AG10803 (cell line): Measurements from ENCODE around the gene VDR.
"Not testable (repeated sequence)": the region's sequence is repeated elsewhere in the genome, so short reads cannot be mapped to it uniquely, and the experiment has no call there.

Experiments
- DNase-seq: peaks from one replicate; pipeline ENCODE4 v3.0.0; 2010; ENCODE audit warnings: low read depth
- H3K4me3 ChIP-seq: 2 replicates; pipeline ENCODE4 v1.5.1; 2011; ENCODE audit warnings: mild to moderate bottlenecking, low read length, control low read depth
- TF ChIP-seq, protein P1 (sequence below): conservative IDR thresholded peaks from 2 replicates; pipeline ENCODE4 v1.5.1; 2011; ENCODE audit warnings: mild to moderate bottlenecking, low read length, control low read depth, inconsistent platforms

The VDR gene

DNA sequence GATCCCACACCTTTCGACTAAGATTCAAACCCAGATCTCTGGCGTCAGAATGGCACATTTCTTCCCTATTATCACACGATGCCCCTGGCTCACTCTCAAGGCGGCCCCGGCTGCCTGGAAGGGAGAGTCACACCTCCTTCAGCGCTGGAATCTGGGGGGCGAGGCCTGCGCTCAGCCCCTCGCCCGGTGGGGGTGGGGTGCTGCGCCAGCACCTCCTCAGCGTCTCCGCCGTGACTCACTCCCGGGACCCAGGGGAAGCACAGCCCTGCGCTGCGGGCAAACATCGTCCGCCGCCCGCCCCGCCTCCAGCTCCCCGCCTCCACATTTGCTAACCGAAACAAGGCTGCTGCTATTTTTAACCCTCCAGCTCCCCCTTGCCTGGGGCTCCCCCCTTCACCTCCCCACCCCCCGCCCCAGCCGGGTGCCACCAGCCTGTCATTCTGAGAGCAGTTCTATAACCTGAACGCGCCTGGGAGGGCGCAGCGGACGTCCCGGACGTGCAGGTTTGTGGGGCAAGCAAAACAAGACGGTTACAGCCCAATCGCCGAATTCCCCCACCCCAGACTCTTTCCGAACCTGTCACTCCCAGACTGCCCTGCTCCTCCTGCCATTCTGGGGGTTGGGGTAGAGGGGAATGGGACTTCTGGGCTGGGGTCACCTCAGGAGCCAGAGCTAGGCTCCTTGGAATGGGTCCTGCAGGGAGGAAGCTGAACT is 91.8 kb downstream of the VDR start:
- peak; percentile 81 for DNase-seq
- peak overlapping the region; percentile 54 for H3K4me3 ChIP-seq

DNA sequence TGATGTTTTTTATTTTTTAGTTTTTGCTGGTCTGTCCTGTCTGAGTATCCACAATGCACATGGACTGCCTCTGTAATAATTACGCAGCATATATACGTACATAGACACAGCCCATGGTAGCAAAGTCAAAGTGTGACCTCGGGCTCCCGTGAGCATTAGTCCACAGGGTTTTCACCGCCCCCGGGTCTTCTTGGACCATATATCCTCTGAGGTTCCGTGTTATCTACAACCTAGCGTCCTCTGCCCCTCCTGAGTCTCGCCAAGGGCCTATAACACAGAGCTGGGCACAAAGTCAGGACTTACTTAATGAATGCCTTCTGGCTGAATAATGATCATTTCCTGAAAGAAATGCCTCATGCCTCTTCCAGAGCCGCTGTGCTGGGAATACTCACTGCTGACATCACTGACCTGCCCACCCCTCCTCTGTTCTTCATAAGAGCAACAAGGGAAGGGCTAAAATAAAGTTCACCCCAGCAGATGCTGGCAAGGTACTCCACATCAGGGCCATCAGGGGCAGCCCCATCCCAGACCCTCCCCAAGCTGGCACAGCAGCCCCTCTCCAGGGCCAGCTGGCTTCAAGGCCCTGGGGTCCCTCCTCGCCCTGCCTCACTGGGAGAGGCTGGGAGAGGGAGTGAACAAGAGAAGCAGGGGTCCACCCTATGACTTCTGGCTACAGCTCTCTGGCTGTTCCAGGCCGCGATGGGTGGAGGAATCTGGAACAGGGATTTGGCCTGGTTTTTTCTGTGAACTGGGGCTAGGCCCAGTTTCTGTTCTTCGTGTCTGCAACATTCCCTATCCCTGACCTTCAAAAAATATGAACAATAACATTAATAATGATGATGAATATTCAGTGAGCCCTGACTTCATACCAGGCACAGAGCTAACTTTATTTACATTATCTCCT is 93.0 kb downstream of the VDR start:
- peak overlapping the region; percentile 24 for H3K4me3 ChIP-seq
- peak; percentile 80 for DNase-seq

More for the DNA sequence above, 91.8 kb downstream of the VDR start:
- TF ChIP-seq, protein P1, sequence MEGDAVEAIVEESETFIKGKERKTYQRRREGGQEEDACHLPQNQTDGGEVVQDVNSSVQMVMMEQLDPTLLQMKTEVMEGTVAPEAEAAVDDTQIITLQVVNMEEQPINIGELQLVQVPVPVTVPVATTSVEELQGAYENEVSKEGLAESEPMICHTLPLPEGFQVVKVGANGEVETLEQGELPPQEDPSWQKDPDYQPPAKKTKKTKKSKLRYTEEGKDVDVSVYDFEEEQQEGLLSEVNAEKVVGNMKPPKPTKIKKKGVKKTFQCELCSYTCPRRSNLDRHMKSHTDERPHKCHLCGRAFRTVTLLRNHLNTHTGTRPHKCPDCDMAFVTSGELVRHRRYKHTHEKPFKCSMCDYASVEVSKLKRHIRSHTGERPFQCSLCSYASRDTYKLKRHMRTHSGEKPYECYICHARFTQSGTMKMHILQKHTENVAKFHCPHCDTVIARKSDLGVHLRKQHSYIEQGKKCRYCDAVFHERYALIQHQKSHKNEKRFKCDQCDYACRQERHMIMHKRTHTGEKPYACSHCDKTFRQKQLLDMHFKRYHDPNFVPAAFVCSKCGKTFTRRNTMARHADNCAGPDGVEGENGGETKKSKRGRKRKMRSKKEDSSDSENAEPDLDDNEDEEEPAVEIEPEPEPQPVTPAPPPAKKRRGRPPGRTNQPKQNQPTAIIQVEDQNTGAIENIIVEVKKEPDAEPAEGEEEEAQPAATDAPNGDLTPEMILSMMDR, result no peak

DNA sequence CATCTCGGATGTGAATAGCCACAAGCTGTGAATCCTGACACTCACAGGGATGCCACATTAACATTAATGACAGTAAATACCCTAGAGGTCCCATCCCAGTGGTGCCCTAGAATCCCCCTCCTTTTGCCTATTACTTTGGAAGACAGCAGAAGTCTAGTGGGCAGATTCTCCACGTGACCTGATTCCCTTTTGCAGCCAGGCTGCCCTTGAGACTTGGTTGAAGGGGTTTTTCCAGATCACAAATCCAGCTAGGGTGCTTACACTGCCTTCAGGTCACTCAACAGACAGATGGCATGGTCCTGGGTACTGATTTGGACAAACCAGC is 93.8 kb downstream of the VDR start:
- no peak for DNase-seq
- no peak overlapping the region for H3K4me3 ChIP-seq
- TF ChIP-seq, protein P1, result no peak

More for the DNA sequence above, 93.0 kb downstream of the VDR start:
- TF ChIP-seq, protein P1, result no peak

DNA sequence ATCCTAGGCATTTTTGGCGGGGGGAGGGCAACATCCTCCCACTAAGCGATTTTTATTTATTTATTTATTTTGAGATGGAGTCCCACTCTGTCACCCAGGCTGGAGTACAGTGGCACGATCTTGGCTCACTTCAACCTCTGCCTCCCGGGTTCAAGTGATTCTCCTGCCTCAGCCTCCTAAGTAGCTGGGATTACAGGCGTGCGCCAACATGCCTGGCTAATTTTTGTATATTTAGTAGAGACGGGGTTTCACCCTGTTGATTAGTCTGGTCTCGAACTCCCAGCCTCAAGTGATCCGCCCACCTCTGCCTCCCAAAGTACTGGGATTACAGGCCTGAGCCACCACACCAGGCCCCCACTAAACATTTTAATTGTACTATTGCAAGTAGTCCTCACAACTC is 95.3 kb downstream of the VDR start:
- DNase-seq, result not testable (repeated sequence)

DNA sequence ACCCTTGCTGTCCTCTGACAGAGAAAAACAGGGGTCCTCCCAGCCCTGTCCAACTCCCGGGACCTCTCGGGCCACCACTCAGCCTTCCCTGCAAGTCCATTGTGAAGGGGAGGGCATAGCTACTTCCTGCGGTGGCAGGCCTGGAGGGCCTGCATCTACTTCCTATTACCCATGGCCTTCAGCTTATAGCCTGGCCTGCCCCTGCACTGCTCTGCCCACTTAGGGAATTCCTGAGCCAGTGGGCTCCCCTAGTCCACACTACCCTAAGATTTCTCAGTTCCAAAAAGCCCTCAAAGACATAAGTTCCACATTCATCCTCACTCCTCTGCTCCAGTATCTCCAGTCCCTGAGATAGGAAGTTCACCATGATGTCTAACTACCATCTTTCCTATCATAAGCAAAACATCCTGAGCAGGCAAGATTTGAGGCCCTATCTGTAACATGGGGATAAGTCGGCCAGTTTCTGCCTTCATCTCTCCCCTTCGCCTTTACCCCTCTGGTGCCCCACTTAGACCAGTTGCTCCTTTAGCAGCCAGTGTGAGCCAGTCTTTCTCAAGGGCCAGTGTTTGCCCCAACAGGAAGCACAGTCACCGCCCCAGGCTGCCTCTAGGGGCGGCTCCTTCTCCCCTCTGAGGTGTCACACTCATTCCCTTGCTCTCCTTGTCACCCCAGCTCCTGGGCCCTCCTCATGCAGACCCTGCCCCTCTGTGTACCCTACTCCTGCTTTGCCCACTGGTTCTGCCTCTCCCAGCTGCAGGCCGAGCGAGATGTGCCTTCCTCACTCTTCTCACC is 96.0 kb downstream of the VDR start:
- H3K4me3 ChIP-seq, result no peak overlapping the region
- DNase-seq, result no peak
- TF ChIP-seq, protein P1, result peak; percentile 43

More for the DNA sequence above, 95.3 kb downstream of the VDR start:
- H3K4me3 ChIP-seq, result not testable (repeated sequence)

DNA sequence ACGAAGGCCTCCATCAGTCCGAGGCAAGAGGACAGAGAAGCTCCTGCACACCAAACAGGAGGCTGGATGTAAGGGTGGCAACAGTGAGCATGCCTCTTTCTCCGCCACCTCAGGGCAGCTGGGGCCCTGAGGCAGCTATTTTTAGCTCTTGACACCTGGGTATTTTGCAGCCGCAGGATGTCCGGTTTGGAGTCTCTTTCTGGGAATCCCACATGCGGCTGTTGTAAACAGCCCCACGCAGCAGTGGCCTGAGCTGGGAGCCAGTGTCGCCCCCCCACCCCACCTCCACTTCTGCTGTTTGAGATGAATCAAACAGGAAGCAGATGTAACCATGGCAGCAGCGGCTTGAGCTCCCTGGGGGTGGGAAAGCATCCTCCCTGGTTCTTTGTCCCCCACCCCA is 96.7 kb downstream of the VDR start:
- TF ChIP-seq, protein P1, result no peak
- H3K4me3 ChIP-seq, result no peak overlapping the region
- no peak for DNase-seq

DNA sequence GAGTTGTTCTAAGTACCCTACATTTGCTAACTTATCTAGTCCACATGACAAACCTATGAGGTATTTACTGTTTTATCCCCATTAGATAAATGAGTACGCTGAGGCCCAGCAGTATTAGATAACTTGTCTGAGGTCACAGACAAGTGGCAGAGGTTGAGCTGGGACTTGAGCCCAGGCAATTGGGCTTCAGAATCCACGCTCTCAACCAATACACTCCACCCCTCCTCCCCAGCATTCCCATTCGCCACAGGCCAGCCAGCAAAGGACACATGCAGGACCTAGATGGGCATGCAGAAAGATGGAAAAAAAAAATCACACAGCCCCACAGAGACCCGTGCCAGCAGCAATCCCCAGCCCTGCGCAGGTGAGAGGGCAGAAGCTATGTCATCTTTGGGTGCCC is 97.5 kb downstream of the VDR start:
- DNase-seq, result no peak
- TF ChIP-seq, protein P1, result no peak
- no peak overlapping the region for H3K4me3 ChIP-seq
